ENCODE data around the gene SOX21. TPM values are rescaled to one million over a fixed set of nuclear protein-coding genes. Genes with fewer than 3 reads are reported as not detected.

SOX21 gene
- total and polyA plus RNA-seq, 2 experiments from 2014 or later, result 1.7 to 3.5 TPM

DNA sequence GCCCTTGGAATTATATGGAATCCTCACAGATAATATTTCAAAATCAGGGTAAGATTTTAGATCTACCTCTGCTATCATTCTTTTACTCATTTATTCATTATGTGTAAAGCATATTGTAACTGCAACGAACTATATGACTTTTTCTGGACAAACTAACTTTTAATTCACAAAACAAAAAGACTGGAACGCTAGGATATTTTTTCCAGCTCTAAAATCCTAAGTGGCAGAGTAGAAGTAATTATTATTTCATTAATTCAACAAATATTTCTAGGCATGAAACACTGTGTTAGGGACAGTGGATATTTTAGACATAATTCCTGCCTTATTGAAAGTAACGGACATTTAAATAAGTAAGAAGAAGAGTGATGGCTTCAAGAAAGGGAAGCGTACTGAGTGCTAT, 26.9 kb upstream of the SOX21 start:
- DNase-seq (ENCODE audit: low spot score) (no peak), ATAC-seq (no peak)
- Mint-ChIP-seq H3K4me1 (no peaks in the 10 kb centered on the region), H3K9me3 (no peaks in the 10 kb centered on the region), H3K4me3 (no peak overlapping the region), H3K27ac (no peak overlapping the region), H3K27me3 (ENCODE audit: insufficient read depth, low read depth, poor library complexity) (peaks cover 5% of the 10 kb centered on the region), H3K36me3 (ENCODE audit: low read depth) (no peaks in the 10 kb centered on the region)
- TF ChIP-seq REST (IDR thresholded peaks at IDR 0.05; ENCODE audit: unreplicated experiment) (no peak), ZNF114 (CRISPR knock-in tag; IDR thresholded peaks at IDR 0.05) (no peak), ZNF331 (CRISPR knock-in tag; IDR thresholded peaks at IDR 0.05; ENCODE audit: low read depth) (no peak), CREB1 (CRISPR knock-in tag; IDR thresholded peaks at IDR 0.05; ENCODE audit: low read depth) (no peak), JUNB (IDR thresholded peaks at IDR 0.05; ENCODE audit: unreplicated experiment) (no peak)
- TF ChIP-seq, protein P1, sequence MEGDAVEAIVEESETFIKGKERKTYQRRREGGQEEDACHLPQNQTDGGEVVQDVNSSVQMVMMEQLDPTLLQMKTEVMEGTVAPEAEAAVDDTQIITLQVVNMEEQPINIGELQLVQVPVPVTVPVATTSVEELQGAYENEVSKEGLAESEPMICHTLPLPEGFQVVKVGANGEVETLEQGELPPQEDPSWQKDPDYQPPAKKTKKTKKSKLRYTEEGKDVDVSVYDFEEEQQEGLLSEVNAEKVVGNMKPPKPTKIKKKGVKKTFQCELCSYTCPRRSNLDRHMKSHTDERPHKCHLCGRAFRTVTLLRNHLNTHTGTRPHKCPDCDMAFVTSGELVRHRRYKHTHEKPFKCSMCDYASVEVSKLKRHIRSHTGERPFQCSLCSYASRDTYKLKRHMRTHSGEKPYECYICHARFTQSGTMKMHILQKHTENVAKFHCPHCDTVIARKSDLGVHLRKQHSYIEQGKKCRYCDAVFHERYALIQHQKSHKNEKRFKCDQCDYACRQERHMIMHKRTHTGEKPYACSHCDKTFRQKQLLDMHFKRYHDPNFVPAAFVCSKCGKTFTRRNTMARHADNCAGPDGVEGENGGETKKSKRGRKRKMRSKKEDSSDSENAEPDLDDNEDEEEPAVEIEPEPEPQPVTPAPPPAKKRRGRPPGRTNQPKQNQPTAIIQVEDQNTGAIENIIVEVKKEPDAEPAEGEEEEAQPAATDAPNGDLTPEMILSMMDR (conservative IDR thresholded peaks at IDR 0.05; ENCODE audit: low read depth in 2 of 2), result no peak
- no peak overlapping the region for H3K27ac ChIP-seq (ENCODE audit: low read depth)
- H3K36me3 ChIP-seq (ENCODE audit: insufficient read depth), result no peaks in the 10 kb centered on the region
- no peaks in the 10 kb centered on the region for H4K20me1 ChIP-seq (replicated peaks; ENCODE audit: insufficient read depth)
- H3K4me1 ChIP-seq (ENCODE audit: insufficient read depth), result no peaks in the 10 kb centered on the region
- H3K4me2 ChIP-seq, result no peak overlapping the region
- no peak overlapping the region for H3K4me3 ChIP-seq
- H3F3A ChIP-seq (replicated peaks; ENCODE audit: low read depth), result no peaks in the 10 kb centered on the region
- no peaks in the 10 kb centered on the region for H3K79me2 ChIP-seq (replicated peaks; ENCODE audit: insufficient read depth)
- no peaks in the 10 kb centered on the region for H3K9me2 ChIP-seq (ENCODE audit: insufficient read depth)
- H3K27me3 ChIP-seq (ENCODE audit: insufficient read depth), result no peaks in the 10 kb centered on the region
- H2AFZ ChIP-seq, result no peak overlapping the region

DNA sequence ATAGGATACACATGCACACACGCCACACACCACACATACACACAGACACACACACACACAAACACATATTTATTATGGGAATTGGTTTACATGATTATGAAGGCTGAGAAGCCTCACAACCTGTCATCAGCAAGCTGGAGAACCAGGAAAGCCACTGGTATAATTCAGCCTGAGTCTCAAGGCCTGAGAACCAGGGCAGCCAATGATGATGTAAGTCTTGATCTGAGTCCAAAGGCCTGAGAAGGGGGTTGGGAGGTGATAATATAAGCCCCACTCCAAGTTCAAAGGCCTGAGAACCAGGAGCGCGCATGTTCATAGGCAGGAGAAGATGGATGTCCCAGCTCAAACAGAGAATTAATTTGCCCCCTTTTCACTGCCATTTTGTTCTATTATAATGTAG, 18.7 kb upstream of the SOX21 start:
- Histone ChIP-seq H3K4me3 (no peak overlapping the region), H3K9me2 (ENCODE audit: insufficient read depth) (no peaks in the 10 kb centered on the region), H3K36me3 (ENCODE audit: insufficient read depth) (no peaks in the 10 kb centered on the region), H3F3A (replicated peaks; ENCODE audit: low read depth) (no peaks in the 10 kb centered on the region), H2AFZ (no peak overlapping the region), H4K20me1 (replicated peaks; ENCODE audit: insufficient read depth) (no peaks in the 10 kb centered on the region), H3K27ac (ENCODE audit: low read depth) (no peak overlapping the region), H3K79me2 (replicated peaks; ENCODE audit: insufficient read depth) (no peaks in the 10 kb centered on the region), H3K4me2 (no peak overlapping the region), H3K27me3 (ENCODE audit: insufficient read depth) (no peaks in the 10 kb centered on the region), H3K4me1 (ENCODE audit: insufficient read depth) (no peaks in the 10 kb centered on the region)
- Mint-ChIP-seq H3K9me3 (peaks cover 8% of the 10 kb centered on the region; the same call in 1 of the 3 replicates), H3K27ac (no peak overlapping the region), H3K36me3 (ENCODE audit: low read depth) (0 out of 3 replicates have a peak, but pooled peaks cover under 1% of the 10 kb centered on the region), H3K4me3 (no peak overlapping the region), H3K27me3 (ENCODE audit: insufficient read depth, low read depth, poor library complexity) (peaks cover 3% of the 10 kb centered on the region), H3K4me1 (no peaks in the 10 kb centered on the region)
- DNase-seq (ENCODE audit: low spot score) (no peak), ATAC-seq (no peak)
- TF ChIP-seq ZNF114 (CRISPR knock-in tag; IDR thresholded peaks at IDR 0.05), result no peak
- TF ChIP-seq REST (IDR thresholded peaks at IDR 0.05; ENCODE audit: unreplicated experiment), result no peak
- no peak for TF ChIP-seq EZH2phosphoT487 (IDR thresholded peaks at IDR 0.05; ENCODE audit: unreplicated experiment)
- no peak for TF ChIP-seq JUNB (IDR thresholded peaks at IDR 0.05; ENCODE audit: unreplicated experiment)
- TF ChIP-seq POLR2AphosphoS5 (IDR thresholded peaks at IDR 0.05; ENCODE audit: low read depth), result no peak
- no peak for TF ChIP-seq NANOG (IDR thresholded peaks at IDR 0.05; ENCODE audit: borderline replicate concordance)

All from GM23338 (cell line).